ENCODE results near the gene DAAM2.

- TF ChIP-seq CTCF (IDR thresholded peaks at IDR 0.05; ENCODE audit: low read depth, low read length, missing input control) (no peak), SP1 (IDR thresholded peaks at IDR 0.05) (no peak), GABPA (IDR thresholded peaks at IDR 0.05 in 1 of 2, conservative IDR thresholded peaks at IDR 0.05 in 1 of 2) (no peak), HNF4A (conservative IDR thresholded peaks at IDR 0.05) (no peak), REST (IDR thresholded peaks at IDR 0.05) (no peak), JUND (IDR thresholded peaks at IDR 0.05) (no peak), YY1 (IDR thresholded peaks at IDR 0.05) (no peak), EGR1 (IDR thresholded peaks at IDR 0.05; ENCODE audit: low read depth in 2 of 2) (no peak), MAX (IDR thresholded peaks at IDR 0.05) (no peak), RAD21 (IDR thresholded peaks at IDR 0.05) (no peak)
- TF ChIP-seq, protein P1, sequence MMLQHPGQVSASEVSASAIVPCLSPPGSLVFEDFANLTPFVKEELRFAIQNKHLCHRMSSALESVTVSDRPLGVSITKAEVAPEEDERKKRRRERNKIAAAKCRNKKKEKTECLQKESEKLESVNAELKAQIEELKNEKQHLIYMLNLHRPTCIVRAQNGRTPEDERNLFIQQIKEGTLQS (IDR thresholded peaks at IDR 0.05), result no peak
Observed at GRCh38 chr6:39855356-39855995, 63.3 kb downstream of the DAAM2 start.

Measured in liver (tissue), 3 donors.